ENCODE data around the gene LRRIQ4.
A peak's percentile ranks its signal among the peaks of the same experiment; 100 is the strongest.

The LRRIQ4 gene

DNA sequence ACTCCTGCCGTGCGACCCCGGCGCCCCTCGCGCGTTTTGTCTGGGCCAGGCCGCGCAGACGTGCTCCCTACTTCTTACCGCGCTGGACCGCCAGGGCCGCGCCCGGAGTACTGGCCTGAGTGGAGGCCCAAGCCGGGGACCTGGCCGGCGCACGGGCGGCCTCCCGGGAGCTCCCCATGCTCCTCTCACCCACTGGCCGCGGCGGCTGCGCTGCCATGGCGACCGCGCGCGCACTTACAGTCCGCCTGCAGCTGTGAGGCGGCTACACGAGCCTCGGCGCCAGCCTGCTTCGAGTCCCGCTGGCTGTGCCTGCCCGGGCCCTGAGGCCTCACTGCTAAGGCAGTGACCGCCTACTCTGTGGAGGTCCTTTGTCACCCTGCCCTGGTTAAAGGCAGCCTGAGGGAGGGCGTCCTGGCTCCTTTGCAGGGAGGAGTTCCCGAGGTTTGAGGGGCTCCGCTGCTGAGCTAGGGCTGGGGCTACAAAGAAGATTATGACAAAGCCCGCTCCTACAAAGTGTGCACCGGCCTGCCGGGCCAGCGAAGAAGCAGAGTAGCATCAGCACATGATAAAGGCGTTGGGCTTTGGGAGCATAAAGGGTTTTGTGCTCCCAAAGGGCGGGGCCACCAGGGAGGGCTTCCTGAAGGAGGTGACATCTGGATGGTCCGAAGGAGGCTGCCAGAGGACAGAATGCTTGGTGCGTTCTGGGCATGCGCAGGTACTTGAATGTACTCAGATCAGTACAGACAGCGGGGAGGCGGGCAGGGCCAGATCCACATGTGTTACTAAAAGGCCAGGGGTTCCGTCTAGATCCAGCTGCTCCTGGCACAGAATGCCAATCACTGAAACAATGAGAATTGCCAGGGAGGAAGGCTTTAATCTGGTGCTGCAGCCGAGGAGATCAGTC is at the start of gene LRRIQ4, which contains the start of gene LRRC34:
LRRIQ4 (plus strand) TSS at position 539 of the 904 bp plus-strand sequence. CDS start 9,052 bp downstream, outside the sequence.
LRRC34 (minus strand) TSS at position 573 of the 904 bp plus-strand sequence; CDS start at position 217, 356 bp downstream.
- DNase-seq: peak; percentile 96

DNA sequence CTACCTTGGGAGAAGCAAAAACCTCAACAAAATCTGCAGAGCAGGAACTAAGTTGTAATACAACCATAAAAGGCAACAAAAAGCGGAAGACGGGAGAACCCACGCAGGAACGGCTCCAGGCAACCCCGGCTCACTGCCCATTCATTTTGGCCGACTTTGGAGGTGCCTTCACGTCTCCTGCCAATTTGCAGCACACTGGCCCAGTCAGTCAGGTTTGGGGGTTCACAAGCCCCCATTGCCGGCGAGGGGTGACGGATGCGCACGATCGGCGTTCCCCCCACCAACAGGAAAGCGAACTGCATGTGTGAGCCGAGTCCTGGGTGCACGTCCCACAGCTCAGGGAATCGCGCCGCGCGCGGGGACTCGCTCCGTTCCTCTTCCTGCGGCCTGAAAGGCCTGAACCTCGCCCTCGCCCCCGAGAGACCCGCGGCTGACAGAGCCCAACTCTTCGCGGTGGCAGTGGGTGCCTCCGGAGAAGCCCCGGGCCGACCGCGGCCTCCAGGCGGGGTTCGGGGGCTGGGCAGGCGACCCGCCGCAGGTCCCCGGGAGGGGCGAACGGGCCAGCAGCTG is 48.3 kb upstream of the LRRIQ4 start:
- DNase-seq: peak; percentile 56

DNA sequence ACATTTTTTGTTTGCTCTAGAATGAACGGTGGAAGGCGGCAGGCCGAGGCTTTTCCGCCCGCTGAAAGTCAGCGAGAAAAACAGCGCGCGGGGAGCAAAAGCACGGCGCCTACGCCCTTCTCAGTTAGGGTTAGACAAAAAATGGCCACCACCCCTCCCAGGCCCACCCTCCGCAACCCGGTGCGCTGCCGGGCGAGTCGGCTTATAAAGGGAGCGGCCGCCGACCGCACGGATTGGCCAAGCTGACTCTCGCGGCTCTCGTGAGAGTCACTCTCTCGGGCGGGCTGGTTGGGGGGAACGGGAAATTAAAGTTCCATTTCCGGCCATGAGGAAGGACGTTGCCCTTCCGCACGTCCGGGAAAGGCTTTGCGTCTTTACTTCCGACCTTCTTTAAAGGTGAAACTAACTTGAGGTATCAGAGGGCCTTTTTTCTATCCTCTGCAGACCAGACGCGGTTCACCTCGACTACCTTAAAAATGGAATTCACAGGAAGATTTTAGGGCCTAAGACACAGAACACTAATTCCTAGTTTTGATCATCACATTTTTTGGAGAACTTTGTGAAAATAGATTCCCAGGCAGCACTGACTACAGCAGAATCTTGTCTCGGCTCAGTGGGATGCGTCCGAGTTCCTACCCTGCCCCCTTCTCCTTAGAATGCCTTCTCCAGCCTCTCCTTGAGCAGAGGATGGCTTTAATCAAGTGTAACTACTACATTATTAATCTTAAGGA is 47.6 kb upstream of the LRRIQ4 start, which contains the start of gene TERC:
TERC (minus strand) TSS at position 179 of the 731 bp plus-strand sequence.
- DNase-seq: peak; percentile 97

DNA sequence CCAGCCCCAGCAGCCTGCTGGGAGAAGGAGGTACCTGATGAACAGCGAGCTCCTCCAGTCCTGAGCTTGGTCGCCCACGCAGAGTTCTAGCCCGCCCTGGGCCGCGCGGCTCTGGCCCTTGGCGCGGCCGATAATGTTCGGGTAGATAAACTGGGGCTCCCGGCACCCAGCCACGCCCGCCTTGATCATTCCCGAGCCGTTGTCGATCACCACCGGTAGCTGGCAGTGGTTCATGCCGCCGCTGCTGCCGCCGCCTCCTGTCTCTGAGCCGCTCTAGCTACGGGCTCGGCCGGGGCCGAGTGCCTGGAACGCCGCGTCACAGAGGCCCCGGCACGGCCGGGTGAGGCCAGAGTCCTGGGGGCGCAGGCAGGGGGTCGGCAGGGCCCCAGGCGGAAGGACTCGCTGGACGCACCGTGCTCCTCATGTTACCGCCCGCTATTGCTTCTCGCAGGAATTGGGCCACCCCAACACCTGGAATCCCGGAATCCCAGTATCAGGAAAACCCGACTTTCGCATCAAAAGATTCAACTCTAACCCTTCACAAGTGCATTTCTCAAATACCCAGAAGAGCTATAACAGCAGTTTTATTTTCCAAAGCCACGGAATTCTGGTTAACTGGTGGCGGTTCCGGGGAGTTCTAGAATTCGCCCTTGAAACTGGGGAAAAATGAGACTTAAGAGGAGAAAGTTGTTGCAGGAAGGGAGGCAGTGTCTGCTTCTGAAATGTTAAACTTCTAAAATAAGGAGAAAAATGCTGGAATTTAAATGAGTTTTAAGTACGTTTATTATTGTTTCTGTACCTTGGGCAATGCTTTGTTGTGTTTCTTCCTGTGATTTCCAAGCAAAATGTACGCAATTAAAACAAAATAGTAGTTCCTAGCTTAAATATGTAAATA is 43.1 kb upstream of the LRRIQ4 start, which contains the start of gene ACTRT3:
ACTRT3 (minus strand) TSS at position 275 of the 895 bp plus-strand sequence; CDS start at position 234, 41 bp downstream.
- peak; percentile 44 for DNase-seq

DNA sequence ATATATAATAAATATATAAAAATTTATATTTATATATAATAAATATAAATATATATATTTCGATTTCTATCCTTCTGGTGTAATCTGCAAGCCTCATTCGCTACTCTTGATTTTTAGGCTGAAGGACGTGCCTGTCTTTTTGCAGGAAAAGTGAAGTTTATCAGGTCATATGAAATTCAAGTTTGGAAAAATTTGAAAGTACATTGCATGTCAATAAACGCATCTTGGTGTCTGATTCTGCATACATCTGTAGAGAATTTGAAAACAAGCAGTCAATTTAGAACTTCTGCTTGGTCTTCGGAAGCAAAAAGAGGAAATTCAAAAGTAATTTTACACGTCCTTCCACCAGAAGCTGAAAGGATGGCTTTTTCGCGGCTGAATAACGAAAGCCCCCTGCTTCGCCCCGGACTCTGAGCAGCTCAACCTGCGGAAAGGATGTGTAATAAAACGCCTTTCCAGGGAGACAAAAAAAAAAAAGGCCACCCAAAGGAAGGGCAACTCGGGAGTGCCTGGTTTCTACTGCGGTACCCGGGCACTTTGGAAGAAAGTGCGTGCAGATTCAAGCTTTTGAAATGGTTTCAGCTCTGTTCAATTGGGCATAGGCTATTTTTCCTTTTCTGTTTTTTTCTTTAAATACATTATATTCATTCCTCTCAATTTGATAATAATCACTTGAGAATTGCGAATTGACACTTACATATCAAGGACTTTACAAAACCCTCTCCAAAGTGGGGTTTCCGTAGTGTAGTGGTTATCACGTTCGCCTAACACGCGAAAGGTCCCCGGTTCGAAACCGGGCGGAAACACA is 41.0 kb upstream of the LRRIQ4 start:
- DNase-seq: peak; percentile 95

DNA sequence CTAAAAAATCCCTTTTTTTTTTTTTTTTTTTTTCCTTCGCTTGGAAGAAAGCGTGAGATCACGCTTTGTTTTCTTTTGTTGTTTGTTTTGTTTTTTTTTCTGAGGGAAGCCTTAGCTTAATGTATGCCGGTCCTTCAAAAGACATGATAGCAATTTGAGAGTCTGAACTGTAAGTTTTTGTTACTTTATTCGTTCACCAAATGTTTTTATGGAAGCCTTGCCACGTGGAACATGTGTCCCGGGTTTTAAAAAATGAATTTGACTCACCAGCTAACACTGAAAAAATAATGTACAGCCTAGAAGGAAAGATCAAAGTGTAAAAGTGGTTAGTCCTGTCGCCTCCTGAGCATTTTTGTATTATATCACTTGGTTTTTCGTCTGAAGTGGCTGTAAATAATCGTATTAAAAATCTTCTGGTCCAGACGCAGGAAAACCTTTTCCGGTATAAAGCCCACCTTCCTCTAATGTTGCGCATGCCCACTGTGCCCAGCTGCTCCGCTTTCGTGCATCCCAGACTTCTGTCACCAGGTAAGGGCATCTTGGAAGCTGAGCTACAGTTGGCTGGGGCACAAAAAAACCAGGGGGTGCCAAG is 40.3 kb upstream of the LRRIQ4 start:
- peak; percentile 91 for DNase-seq

DNA sequence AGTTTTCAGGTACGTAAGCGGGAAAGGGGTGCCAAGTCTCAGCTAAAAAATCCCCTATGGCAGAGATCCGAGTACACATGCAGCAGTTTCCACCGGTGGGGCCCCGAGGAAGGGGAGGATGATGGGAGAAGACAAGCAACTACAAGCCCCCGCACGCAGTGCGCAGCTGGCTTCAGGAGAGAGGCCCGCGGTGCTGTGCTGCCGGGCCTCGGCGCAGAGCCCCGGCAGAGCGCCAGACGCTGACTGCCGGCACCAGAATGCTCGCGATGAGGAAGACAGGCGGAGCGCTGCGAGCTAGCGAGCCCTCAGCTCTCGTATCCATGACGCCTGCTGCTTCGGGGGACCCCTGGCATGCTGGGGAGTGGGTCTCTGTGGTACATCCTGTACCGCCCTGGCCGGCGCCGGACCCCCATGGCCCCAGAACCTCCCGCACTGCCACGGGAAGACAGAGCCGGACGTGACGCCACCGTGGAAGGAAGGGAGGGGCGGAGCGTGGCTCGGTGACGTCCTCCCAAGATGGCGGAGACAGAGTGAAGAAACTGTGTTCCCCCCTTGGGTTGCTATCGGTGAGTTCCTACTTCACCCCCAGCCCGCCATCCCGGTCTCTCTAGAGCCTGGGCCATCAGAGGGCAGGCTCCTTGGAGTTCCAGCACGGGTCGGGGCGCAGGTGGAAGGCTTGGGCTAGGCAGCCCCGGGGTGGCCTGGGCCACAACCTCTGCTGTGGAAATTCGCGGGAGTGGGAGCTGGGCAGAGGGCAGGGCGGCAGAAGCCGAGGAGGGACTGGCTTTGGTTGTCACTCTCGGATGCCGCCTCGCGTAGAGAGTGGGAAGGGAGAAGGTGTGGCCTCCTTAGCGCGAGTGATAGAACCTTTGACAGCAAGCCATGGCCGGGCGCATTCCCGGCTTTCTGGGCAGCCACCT is 39.5 kb upstream of the LRRIQ4 start, which contains the start of gene MYNN:
MYNN (plus strand) TSS at position 500 of the 920 bp plus-strand sequence. CDS start 900 bp downstream, outside the sequence.
- peak; percentile 94 for DNase-seq

DNA sequence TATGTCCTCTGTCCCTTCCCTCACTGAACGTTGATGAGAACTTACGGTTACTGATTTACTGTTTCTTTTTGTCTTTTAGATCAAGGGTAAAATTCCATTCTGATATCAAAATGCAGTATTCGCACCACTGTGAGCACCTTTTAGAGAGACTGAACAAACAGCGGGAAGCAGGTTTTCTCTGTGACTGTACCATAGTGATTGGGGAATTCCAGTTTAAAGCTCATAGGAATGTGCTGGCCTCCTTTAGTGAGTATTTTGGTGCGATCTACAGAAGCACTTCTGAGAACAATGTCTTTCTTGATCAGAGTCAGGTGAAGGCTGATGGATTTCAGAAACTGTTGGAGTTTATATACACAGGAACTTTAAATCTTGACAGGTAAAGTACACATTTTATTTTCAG is 38.5 kb upstream of the LRRIQ4 start:
- DNase-seq: no peak

DNA sequence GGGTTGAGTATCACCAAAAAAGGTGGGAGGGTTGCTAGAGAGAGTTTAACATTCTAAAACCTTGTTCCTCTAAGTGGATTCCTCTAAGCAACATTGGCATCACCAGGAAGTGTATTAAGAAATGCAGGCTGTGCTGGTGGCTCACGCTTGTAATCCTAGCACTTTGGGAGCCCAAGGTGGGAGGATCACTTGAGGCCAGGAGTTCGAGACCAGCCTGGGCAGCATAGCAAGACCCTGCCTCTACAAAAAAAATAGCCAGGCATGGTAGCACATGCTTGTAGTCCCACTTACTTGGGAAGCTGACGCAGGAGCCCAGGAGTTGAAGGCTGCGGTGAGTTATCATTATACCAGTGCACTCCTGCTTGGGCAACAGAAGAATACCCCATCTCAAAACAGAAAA is 34.8 kb upstream of the LRRIQ4 start:
- no peak for DNase-seq

DNA sequence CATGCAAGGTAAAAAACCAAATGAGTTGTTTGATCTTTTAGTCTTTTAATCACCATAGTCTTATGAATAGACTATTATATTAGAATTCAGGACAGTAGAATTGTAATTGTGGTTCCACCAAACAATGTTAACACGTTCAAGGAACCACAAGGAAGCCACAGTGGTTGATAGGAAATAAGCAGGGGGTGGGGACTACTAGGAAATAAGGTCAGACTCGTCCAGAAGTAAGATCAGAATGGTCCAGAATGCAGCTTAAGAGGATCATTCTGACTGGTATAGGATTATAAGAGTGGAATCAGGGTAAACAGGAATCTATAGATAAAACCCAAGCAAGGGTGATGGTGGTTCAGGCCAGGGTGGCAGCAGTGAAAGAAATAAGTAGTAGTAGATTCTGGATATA is 31.9 kb upstream of the LRRIQ4 start:
- no peak for DNase-seq

DNA sequence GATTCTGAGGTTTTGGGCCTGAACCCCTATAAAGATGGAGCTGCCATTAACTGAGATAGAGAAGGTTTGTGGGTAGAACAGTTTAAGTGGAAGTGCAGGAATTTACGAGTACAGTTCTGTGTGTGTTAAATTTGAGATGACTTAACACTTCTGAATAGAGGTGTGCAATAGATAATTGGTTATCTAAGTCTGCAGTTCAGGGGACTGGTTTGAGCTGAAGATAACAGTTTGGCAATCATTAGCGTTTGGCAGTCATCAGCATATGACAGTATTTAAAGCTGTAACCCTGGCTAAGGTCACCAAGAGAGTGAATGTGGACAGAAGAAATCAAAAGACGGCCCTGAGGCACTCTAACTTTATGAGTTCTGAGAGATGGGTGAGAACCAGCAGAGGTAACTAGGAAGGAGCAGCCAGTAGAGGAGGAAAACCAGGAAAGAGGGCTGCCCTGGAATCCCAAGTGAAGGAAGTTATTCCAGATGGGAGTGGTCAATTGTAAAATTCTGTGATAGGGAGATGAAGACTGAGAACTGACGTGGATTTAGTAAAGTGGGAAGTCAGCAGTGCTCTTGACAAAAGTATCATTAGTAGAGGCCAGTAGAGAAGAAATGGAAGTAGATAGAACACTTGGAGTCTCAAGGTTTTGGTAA is 31.3 kb upstream of the LRRIQ4 start:
- DNase-seq: no peak

DNA sequence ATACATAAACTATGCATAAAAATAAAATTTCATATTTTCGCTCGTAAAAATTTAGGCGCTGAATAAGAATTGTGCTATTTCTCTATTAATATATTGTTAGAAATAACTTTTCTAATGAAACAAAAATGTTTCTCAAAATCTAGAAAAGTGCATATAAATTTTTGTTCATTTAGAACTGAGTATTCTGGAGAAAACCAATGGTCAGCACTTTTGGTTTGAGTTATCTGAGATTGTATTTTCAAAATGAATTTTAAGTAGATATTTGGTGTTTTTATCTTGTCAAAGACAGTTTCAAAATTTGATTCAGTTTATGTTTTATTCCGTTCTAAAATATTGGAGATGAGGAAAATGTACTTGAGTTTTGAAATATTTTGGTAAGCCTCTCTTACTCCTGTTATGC is 25.6 kb upstream of the LRRIQ4 start:
- DNase-seq: no peak

DNA sequence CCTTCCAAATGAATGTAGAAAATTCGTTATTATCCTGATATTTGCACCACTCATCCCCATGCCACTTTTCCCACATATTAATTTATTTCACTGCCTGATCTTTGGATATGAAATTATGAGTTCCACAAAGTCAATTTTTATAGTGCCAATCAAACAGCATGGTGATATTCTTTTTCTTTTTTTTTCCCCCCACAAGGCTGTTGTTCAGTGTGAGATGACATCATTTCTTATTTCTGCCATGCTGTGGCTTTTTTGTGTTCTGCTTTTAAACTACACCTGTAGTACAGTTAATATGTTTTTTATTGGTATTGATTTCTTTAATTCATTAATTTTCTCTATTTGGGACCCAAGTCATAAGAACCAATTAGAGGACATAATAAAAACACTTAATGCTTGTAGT is 24.9 kb upstream of the LRRIQ4 start:
- no peak for DNase-seq

DNA sequence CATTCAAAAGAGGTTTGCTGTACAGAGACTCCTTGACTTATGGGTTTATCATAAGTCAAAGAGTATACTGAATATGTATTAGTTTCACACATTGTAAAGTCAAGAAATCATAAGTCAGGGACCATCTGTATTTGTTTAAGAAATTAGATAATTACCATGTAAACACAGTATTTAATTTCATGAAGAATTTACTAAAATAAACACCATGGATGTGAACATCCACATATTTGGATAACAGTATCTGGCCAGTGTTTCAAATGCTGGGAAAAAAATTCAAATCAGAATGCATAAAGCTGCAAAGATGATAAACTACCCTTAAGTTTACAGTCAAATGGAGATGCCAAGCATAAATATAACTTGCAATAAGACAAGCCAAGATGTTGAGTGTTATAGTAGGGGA is 22.5 kb upstream of the LRRIQ4 start:
- DNase-seq: no peak

DNA sequence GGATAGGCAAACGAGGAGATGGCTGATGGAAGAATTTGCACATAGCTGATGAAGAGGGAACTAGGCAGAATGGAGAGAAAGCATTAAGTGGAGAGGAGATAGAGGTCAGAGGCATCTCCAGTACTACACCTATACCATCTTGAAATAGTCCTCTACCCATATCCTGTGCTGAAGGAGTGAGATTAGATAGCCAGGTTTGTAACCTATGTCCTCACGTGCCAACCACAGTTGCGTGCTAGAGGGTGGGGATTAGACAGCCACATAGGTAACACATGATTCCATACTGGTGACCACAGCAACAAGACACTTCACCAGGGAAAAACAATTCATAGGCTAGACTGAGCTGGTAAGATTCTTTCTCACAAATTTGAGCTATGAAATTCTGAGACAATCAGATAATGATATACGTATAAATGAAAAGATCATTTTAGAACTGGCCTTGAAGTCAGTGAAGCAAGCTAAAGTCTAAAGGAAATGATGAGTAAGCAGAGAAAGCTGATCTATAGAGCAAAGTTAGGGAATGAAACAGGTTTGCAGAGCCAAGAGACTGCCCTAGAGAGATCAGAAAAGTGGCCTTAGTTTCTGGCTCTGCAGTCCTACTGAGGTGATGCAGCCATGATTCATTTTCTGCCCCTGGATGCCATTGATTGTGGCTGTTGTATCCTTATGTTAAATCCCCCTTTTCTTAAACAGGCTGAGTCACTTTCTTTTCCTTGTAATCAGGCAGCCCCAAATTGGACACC is 21.8 kb upstream of the LRRIQ4 start:
- DNase-seq: no peak

DNA sequence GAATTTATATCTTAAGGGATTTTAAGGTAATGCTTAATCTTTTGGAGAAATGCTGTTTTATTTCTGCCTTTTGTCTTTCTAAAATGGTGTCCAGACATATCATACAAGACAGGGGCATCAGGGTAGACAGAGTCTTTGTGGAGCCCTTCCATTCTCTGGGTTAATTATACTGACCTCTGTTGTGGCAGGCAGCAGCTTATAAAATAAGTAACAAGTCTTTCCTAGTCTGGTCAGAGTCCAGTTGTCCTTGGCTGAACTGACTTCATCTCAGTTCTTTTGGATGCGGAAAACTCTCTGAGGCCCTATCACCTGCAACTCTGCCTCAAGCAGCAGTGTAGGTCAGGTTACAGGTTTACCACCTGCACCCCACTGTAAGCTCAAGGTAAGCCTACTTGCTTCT is 20.3 kb upstream of the LRRIQ4 start:
- no peak for DNase-seq

DNA sequence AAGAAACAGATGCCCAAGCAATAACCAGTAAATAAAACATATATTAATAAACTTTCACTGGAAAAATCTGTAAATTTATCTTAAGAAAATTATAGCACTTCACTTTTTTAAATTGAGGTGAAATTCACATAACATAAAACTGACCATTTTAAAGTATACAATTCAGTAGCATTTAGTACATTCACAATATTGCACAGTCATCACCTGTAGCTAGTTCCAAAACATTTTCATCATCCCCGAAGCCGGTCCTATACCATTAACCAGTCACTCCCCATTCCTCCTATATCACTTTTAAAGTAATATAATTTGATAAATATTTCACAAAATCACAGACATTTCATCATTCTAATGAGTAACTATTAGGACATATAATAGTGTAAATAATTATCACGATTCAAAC is 8.0 kb upstream of the LRRIQ4 start:
- no peak for DNase-seq

DNA sequence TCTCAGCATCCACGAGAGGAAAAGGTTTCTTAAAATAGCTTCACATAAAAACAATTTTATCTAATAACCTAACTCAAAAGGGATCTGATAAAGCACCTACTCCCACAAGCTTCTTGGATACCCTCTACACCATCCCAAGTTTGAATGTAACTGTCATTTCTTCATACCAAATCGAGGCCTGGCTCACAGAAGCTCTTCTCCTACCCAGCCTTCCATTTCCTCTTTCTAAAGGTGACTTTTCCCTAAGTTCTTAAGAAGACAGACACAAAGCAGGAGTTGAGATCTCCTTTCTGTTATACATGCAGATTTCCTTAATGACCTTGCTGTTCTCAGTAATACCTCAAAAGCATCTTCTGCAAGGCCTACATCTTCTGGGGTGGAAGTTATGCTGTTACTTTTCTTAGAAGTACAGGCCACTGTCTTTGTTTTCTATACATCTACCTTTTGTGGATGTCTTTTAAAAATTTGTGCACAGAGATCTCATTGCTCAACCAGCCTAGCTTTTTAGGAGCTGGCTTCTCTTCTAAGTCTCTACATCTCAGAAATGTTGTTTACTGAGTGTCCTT is 3.4 kb upstream of the LRRIQ4 start:
- DNase-seq: no peak
